HL-60 (cell line): ENCODE data around the gene VCAN.

ENCODE experiments used
- DNase-seq, 2 experiments: peaks; one replicate each; pipeline ENCODE4 v3.0.0-alpha.2; 2010 to 2020; ENCODE audit warnings: low read depth in 1 of 2, low spot score in 1 of 2
- H3K27ac ChIP-seq: fragments of 250-450 bp; sonication (Bioruptor Pico); replicated peaks from 2 replicates; pipeline ENCODE4 v1.5.1; 2020; ENCODE audit warnings: mild to moderate bottlenecking, moderate library complexity
- H3K27me3 ChIP-seq: fragments of 250-450 bp; sonication (Bioruptor Pico); 2 replicates; pipeline ENCODE4 v1.5.1; 2021; ENCODE audit warnings: mild to moderate bottlenecking, moderate library complexity; ENCODE audit not compliant: insufficient read depth, poor library complexity, severe bottlenecking
- H3K4me3 ChIP-seq: replicated peaks from 2 replicates; pipeline ENCODE4 v1.5.1; 2011; ENCODE audit warnings: mild to moderate bottlenecking, control low read depth, low read length; ENCODE audit not compliant: insufficient read depth
- CTCF ChIP-seq: IDR thresholded peaks from one replicate; pipeline ENCODE4 v1.5.1; 2011; ENCODE audit warnings: low read length, control low read depth, inconsistent platforms; ENCODE audit not compliant: insufficient read depth
- GABPA ChIP-seq: IDR thresholded peaks from 2 replicates; pipeline ENCODE4 v1.6.1; 2012; ENCODE audit warnings: low read depth
- POLR2AphosphoS5 ChIP-seq: IDR thresholded peaks from 2 replicates; pipeline ENCODE4 v1.6.1; 2012; ENCODE audit warnings: low read depth
- REST ChIP-seq: IDR thresholded peaks from 2 replicates; pipeline ENCODE4 v1.6.1; 2012; ENCODE audit warnings: low read depth; ENCODE audit not compliant: insufficient replicate concordance
- SPI1 ChIP-seq: IDR thresholded peaks from 2 replicates; pipeline ENCODE4 v1.6.1; 2012; ENCODE audit warnings: low read depth, mild to moderate bottlenecking, borderline replicate concordance

Gene VCAN

GRCh38 chr5:83490203-83490602 lies 18.7 kb downstream of the VCAN start:
- Histone ChIP-seq H3K4me3 (no peak overlapping the region), H3K27me3 (no peaks in the 10 kb centered on the region), H3K27ac (no peak overlapping the region)
- DNase-seq: no peak
- TF ChIP-seq REST (no peak), CTCF (no peak), GABPA (no peak), POLR2AphosphoS5 (no peak), SPI1 (no peak)

- Histone ChIP-seq H3K27ac (no peak overlapping the region), H3K27me3 (no peaks in the 10 kb centered on the region), H3K4me3 (no peak overlapping the region)
- no peak for DNase-seq
- TF ChIP-seq CTCF (no peak), GABPA (no peak), REST (no peak), POLR2AphosphoS5 (no peak), SPI1 (no peak)
Measured at GRCh38 chr5:83492331-83492730, 20.8 kb downstream of the VCAN start.

GRCh38 chr5:83493644-83494043 lies 22.1 kb downstream of the VCAN start:
- Histone ChIP-seq H3K27me3 (no peaks in the 10 kb centered on the region), H3K4me3 (no peak overlapping the region), H3K27ac (no peak overlapping the region)
- TF ChIP-seq REST: no peak
- no peak for TF ChIP-seq GABPA
- TF ChIP-seq SPI1: no peak
- no peak for TF ChIP-seq CTCF
- TF ChIP-seq POLR2AphosphoS5: no peak
- no peak for DNase-seq
